ENCODE results near the gene NUDT19. TPM values are rescaled to one million over a fixed set of nuclear protein-coding genes. Genes with fewer than 3 reads are reported as not detected.

The NUDT19 gene
- polyA plus RNA-seq, 1 experiment, result 4.7 TPM

GRCh38 chr19:32748497-32748896 lies 56.9 kb downstream of the NUDT19 start:
- DNase-seq (ENCODE audit: low read depth), result no peak
- peaks cover 4% of the 10 kb centered on the region for H3K27me3 ChIP-seq (ENCODE audit: control insufficient read depth, insufficient read depth, low read length)
- H3K36me3 ChIP-seq (ENCODE audit: control insufficient read depth, insufficient read depth, low read length), result no peaks in the 10 kb centered on the region
- POLR2A ChIA-PET, result no interaction called here
- H3K4me3 ChIP-seq (ENCODE audit: low read depth, low read length), result no peak overlapping the region
- CTCF ChIA-PET, result interaction anchor here (0.9 kb wide), 1 partner anchor 15 kb away, joined by 3 read pairs; no protein-coding TSS in a partner anchor
- TF ChIP-seq CTCF (IDR thresholded peaks at IDR 0.05; ENCODE audit: insufficient read depth, low read depth, low read length), result no peak

DNA sequence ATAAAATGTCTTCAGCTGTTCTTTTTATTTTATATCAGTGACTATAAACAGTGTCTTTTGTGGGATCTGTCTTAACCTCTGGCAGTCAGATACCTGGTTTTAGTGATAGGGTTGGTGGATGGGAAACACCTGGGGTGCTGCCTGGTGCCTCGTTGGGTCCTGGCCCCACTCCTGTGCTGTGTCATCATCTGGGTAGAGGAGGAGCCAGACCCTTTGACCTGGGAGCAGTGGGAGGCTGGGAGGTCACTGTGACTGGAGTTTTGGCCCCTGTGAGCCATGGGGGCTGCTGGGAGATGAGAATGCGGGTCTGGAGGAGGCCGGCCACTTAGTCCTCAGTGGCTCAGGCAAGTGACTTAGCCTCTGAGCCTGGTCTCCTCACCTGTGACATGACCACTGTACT lies 57.3 kb downstream of the NUDT19 start:
- H3K4me3 ChIP-seq (ENCODE audit: low read depth, low read length), result no peak overlapping the region
- H3K36me3 ChIP-seq (ENCODE audit: control insufficient read depth, insufficient read depth, low read length), result no peaks in the 10 kb centered on the region
- ChIA-PET CTCF (interaction anchor here (0.9 kb wide), 1 partner anchor 16 kb away, joined by 3 read pairs; no protein-coding TSS in a partner anchor), POLR2A (no interaction called here)
- no peak for DNase-seq (ENCODE audit: low read depth)
- no peak for TF ChIP-seq CTCF (IDR thresholded peaks at IDR 0.05; ENCODE audit: insufficient read depth, low read depth, low read length)
- peaks cover 4% of the 10 kb centered on the region for H3K27me3 ChIP-seq (ENCODE audit: control insufficient read depth, insufficient read depth, low read length)

GRCh38 chr19:32749361-32749760 lies 57.7 kb downstream of the NUDT19 start:
- CTCF ChIA-PET, result no interaction called here
- POLR2A ChIA-PET, result no interaction called here
- H3K36me3 ChIP-seq (ENCODE audit: control insufficient read depth, insufficient read depth, low read length), result no peaks in the 10 kb centered on the region
- peaks cover 4% of the 10 kb centered on the region for H3K27me3 ChIP-seq (ENCODE audit: control insufficient read depth, insufficient read depth, low read length)
- no peak for DNase-seq (ENCODE audit: low read depth)
- no peak for TF ChIP-seq CTCF (IDR thresholded peaks at IDR 0.05; ENCODE audit: insufficient read depth, low read depth, low read length)
- H3K4me3 ChIP-seq (ENCODE audit: low read depth, low read length), result no peak overlapping the region

GRCh38 chr19:32750441-32751055 lies 58.9 kb downstream of the NUDT19 start:
- H3K36me3 ChIP-seq (ENCODE audit: control insufficient read depth, insufficient read depth, low read length), result no peaks in the 10 kb centered on the region
- no peak for TF ChIP-seq CTCF (IDR thresholded peaks at IDR 0.05; ENCODE audit: insufficient read depth, low read depth, low read length)
- peaks cover 4% of the 10 kb centered on the region for H3K27me3 ChIP-seq (ENCODE audit: control insufficient read depth, insufficient read depth, low read length)
- ChIA-PET POLR2A (no interaction called here), CTCF (interaction anchor here (0.7 kb wide), 1 partner anchor 12 kb away, joined by 4 read pairs; no protein-coding TSS in a partner anchor)
- no peak overlapping the region for H3K4me3 ChIP-seq (ENCODE audit: low read depth, low read length)
- DNase-seq (ENCODE audit: low read depth), result no peak

DNA sequence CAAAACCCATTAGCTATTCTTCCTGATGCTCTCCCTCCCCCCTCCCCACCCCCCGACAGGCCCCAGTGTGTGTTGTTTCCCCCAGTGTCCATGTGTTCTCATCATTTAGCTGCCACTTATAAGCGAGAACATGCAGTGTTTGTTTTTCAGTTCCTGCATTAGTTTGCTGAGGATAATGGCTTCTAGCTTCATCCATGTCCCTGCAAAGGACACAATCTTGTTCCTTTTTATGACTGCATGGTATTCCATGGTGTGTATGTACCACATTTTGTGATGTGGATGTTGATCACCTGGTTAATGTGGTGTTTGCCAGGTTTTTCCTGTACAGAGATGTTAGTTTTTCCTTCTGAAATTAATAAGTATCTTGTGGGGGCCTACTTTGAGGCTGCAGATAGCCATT lies 59.4 kb downstream of the NUDT19 start:
- H3K4me3 ChIP-seq (ENCODE audit: low read depth, low read length), result no peak overlapping the region
- ChIA-PET CTCF (no interaction called here), POLR2A (no interaction called here)
- no peak for DNase-seq (ENCODE audit: low read depth)
- no peaks in the 10 kb centered on the region for H3K36me3 ChIP-seq (ENCODE audit: control insufficient read depth, insufficient read depth, low read length)
- no peak for TF ChIP-seq CTCF (IDR thresholded peaks at IDR 0.05; ENCODE audit: insufficient read depth, low read depth, low read length)
- peaks cover 4% of the 10 kb centered on the region for H3K27me3 ChIP-seq (ENCODE audit: control insufficient read depth, insufficient read depth, low read length)
